ENCODE data around the gene FNDC3B.

FNDC3B gene

GRCh38 chr3:172311217-172311616 is 271.8 kb downstream of the FNDC3B start:
- no peak for DNase-seq (ENCODE audit: low read depth)
- TF ChIP-seq CTCF (IDR thresholded peaks at IDR 0.05; ENCODE audit: low read depth, low read length), result no peak
- no peak overlapping the region for H3K4me3 ChIP-seq (ENCODE audit: low read depth, low read length)

GRCh38 chr3:172312001-172312400 is 272.6 kb downstream of the FNDC3B start:
- TF ChIP-seq CTCF (IDR thresholded peaks at IDR 0.05; ENCODE audit: low read depth, low read length) (no peak), MYC (IDR thresholded peaks at IDR 0.05; ENCODE audit: low read depth, low read length) (no peak), POLR2A (IDR thresholded peaks at IDR 0.05; ENCODE audit: extremely low read depth, insufficient read length) (no peak), MAX (IDR thresholded peaks at IDR 0.05; ENCODE audit: low read depth, low read length) (no peak)
- H3K4me3 ChIP-seq (ENCODE audit: low read depth, low read length), result no peak overlapping the region
- DNase-seq (ENCODE audit: low read depth), result no peak

GRCh38 chr3:172312711-172313110 is 273.3 kb downstream of the FNDC3B start:
- no peak for DNase-seq (ENCODE audit: low read depth)
- no peak for TF ChIP-seq CTCF (IDR thresholded peaks at IDR 0.05; ENCODE audit: low read depth, low read length)
- no peak for TF ChIP-seq MAX (IDR thresholded peaks at IDR 0.05; ENCODE audit: low read depth, low read length)
- TF ChIP-seq POLR2A (IDR thresholded peaks at IDR 0.05; ENCODE audit: extremely low read depth, insufficient read length), result no peak
- TF ChIP-seq MYC (IDR thresholded peaks at IDR 0.05; ENCODE audit: low read depth, low read length), result no peak
- no peak overlapping the region for H3K4me3 ChIP-seq (ENCODE audit: low read depth, low read length)

GRCh38 chr3:172313671-172314070 is 274.3 kb downstream of the FNDC3B start:
- no peak overlapping the region for H3K4me3 ChIP-seq (ENCODE audit: low read depth, low read length)
- no peak for TF ChIP-seq MYC (IDR thresholded peaks at IDR 0.05; ENCODE audit: low read depth, low read length)
- DNase-seq (ENCODE audit: low read depth), result no peak

GRCh38 chr3:172314591-172315160 is 275.3 kb downstream of the FNDC3B start:
- H3K4me3 ChIP-seq (ENCODE audit: low read depth, low read length), result no peak overlapping the region
- no peak for DNase-seq (ENCODE audit: low read depth)
- no peak for TF ChIP-seq POLR2A (IDR thresholded peaks at IDR 0.05; ENCODE audit: extremely low read depth, insufficient read length)
- TF ChIP-seq CTCF (IDR thresholded peaks at IDR 0.05; ENCODE audit: low read depth, low read length), result no peak
- no peak for TF ChIP-seq MYC (IDR thresholded peaks at IDR 0.05; ENCODE audit: low read depth, low read length)
- no peak for TF ChIP-seq MAX (IDR thresholded peaks at IDR 0.05; ENCODE audit: low read depth, low read length)

- peak; percentile 21 for DNase-seq (ENCODE audit: low read depth)
- TF ChIP-seq POLR2A (IDR thresholded peaks at IDR 0.05; ENCODE audit: extremely low read depth, insufficient read length) (no peak), MYC (IDR thresholded peaks at IDR 0.05; ENCODE audit: low read depth, low read length) (no peak), CTCF (IDR thresholded peaks at IDR 0.05; ENCODE audit: low read depth, low read length) (no peak), MAX (IDR thresholded peaks at IDR 0.05; ENCODE audit: low read depth, low read length) (no peak)
- H3K4me3 ChIP-seq (ENCODE audit: low read depth, low read length), result no peak overlapping the region
Measured at GRCh38 chr3:172315401-172316091, 276.2 kb downstream of the FNDC3B start.
